Loucy (cell line): ENCODE data around the gene ADGRG1.

Experiments
- H2AFZ ChIP-seq: fragments of 200-600 bp; sonication (generic); 2 replicates; pipeline ENCODE4 v1.6.0; 2016; ENCODE audit warnings: antibody characterized with exemption, mild to moderate bottlenecking, low read length, moderate library complexity
- H3F3A ChIP-seq: fragments of 200-600 bp; 2 replicates; pipeline ENCODE4 v1.6.0; 2016; ENCODE audit warnings: antibody characterized with exemption, low read depth, mild to moderate bottlenecking
- H3K27me3 ChIP-seq: fragments of 200-600 bp; sonication (generic); 2 replicates; pipeline ENCODE4 v1.6.1; 2014; ENCODE audit warnings: low read length, mild to moderate bottlenecking; ENCODE audit not compliant: insufficient read depth, poor library complexity, severe bottlenecking
- H3K36me3 ChIP-seq: fragments of 200-600 bp; sonication (generic); 2 replicates; pipeline ENCODE4 v1.6.1; 2016; ENCODE audit warnings: low read length; ENCODE audit not compliant: insufficient read depth
- H3K4me1 ChIP-seq: fragments of 200-600 bp; sonication (generic); 2 replicates; pipeline ENCODE4 v1.5.1; 2014; ENCODE audit warnings: low read length, mild to moderate bottlenecking; ENCODE audit not compliant: insufficient read depth, poor library complexity, severe bottlenecking
- H3K4me2 ChIP-seq: fragments of 200-600 bp; sonication (generic); 2 replicates; pipeline ENCODE4 v1.6.0; 2014; ENCODE audit warnings: antibody characterized with exemption, low read length, low read depth, mild to moderate bottlenecking; ENCODE audit not compliant: poor library complexity, severe bottlenecking
- H3K4me3 ChIP-seq: fragments of 200-600 bp; sonication (generic); 2 replicates; pipeline ENCODE4 v1.5.1; 2014; ENCODE audit warnings: low read length, mild to moderate bottlenecking, mixed read lengths; ENCODE audit not compliant: poor library complexity, severe bottlenecking
- H3K79me2 ChIP-seq: fragments of 200-600 bp; sonication (generic); 2 replicates; pipeline ENCODE4 v1.6.1; 2014; ENCODE audit warnings: low read length; ENCODE audit not compliant: insufficient read depth
- H3K9ac ChIP-seq: fragments of 200-600 bp; sonication (generic); 2 replicates; pipeline ENCODE4 v1.6.0; 2014; ENCODE audit warnings: mild to moderate bottlenecking, low read depth, low read length, moderate library complexity; ENCODE audit not compliant: poor library complexity, severe bottlenecking
- H3K9me2 ChIP-seq: fragments of 200-600 bp; sonication (generic); replicated peaks from 2 replicates; pipeline ENCODE4 v1.6.1; 2016; ENCODE audit warnings: low read depth, low read length, mixed read lengths
- H3K9me3 ChIP-seq: fragments of 200-600 bp; sonication (generic); 2 replicates; pipeline ENCODE4 v1.6.1; 2014; ENCODE audit warnings: mild to moderate bottlenecking, antibody characterized with exemption, low read length, low read depth; ENCODE audit not compliant: insufficient read depth
- H4K20me1 ChIP-seq: fragments of 200-600 bp; sonication (generic); 2 replicates; pipeline ENCODE4 v1.6.0; 2014; ENCODE audit warnings: antibody characterized with exemption, low read length, mild to moderate bottlenecking; ENCODE audit not compliant: insufficient read depth, poor library complexity, severe bottlenecking
- EZH2phosphoT487 ChIP-seq: fragments of 200-600 bp; IDR thresholded peaks from 2 replicates; pipeline ENCODE4 v1.6.1; 2018; ENCODE audit warnings: antibody characterized with exemption, mild to moderate bottlenecking, moderate library complexity, borderline replicate concordance
- TF ChIP-seq, protein P1 (sequence below): fragments of 200-600 bp; sonication (generic); conservative IDR thresholded peaks from 2 replicates; pipeline ENCODE4 v1.5.1; 2014; ENCODE audit warnings: mild to moderate bottlenecking, antibody characterized with exemption, low read length

The ADGRG1 gene

GRCh38 chr16:57667048-57667525 is 38.7 kb downstream of the ADGRG1 start:
- H3K9me3 ChIP-seq: no peaks in the 10 kb centered on the region
- peaks cover 42% of the 10 kb centered on the region for H3K4me1 ChIP-seq
- H3K79me2 ChIP-seq: no peaks in the 10 kb centered on the region
- H3K9me2 ChIP-seq: no peaks in the 10 kb centered on the region
- H4K20me1 ChIP-seq: no peaks in the 10 kb centered on the region
- no peak for TF ChIP-seq EZH2phosphoT487
- TF ChIP-seq, protein P1, sequence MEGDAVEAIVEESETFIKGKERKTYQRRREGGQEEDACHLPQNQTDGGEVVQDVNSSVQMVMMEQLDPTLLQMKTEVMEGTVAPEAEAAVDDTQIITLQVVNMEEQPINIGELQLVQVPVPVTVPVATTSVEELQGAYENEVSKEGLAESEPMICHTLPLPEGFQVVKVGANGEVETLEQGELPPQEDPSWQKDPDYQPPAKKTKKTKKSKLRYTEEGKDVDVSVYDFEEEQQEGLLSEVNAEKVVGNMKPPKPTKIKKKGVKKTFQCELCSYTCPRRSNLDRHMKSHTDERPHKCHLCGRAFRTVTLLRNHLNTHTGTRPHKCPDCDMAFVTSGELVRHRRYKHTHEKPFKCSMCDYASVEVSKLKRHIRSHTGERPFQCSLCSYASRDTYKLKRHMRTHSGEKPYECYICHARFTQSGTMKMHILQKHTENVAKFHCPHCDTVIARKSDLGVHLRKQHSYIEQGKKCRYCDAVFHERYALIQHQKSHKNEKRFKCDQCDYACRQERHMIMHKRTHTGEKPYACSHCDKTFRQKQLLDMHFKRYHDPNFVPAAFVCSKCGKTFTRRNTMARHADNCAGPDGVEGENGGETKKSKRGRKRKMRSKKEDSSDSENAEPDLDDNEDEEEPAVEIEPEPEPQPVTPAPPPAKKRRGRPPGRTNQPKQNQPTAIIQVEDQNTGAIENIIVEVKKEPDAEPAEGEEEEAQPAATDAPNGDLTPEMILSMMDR: no peak
- no peaks in the 10 kb centered on the region for H3K36me3 ChIP-seq
- H3K4me3 ChIP-seq: no peak overlapping the region
- no peak overlapping the region for H2AFZ ChIP-seq
- no peaks in the 10 kb centered on the region for H3K27me3 ChIP-seq
- no peak overlapping the region for H3K4me2 ChIP-seq
- H3K9ac ChIP-seq: peak overlapping the region; percentile 9
- no peaks in the 10 kb centered on the region for H3F3A ChIP-seq

DNA sequence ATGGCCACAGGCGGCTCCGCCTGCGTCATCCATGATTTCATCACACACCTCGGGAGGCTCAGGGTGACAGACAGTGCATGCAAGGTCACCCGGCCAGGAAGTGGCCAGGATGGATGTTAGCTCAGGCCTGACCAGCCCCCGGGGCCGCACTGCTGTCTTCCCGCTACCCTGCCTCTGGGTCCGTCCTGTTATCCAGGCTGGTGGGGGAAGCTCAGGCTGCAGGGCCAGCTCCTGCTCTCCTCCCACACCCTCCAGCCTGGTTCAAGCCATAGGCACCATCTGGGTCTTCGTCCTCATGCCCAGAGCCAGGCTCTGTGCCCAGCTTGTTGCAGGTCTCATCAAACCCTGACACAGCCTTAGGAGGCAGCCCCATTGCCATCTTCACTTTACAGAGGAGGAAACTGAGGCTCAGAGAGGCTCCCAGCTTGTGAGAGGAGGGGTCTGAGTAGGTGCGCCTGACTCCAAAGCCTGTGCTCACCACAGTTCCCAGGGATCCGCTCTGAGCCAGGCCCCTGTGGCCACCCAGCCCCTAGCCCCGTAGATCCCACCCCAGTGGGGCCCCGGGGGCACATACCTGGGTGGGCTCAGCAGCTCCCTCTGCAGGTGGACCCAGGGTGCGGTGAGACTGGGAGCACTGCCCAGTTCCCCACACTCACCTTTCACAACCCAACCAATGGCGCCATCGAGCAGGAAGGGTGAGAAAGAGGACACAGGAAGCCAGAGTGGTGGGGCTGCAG is 39.3 kb downstream of the ADGRG1 start:
- TF ChIP-seq, protein P1: peak; percentile 67
- TF ChIP-seq EZH2phosphoT487: no peak
- Histone ChIP-seq H3F3A (no peaks in the 10 kb centered on the region), H3K4me2 (peak overlapping the region; percentile 31), H3K36me3 (no peaks in the 10 kb centered on the region), H4K20me1 (no peaks in the 10 kb centered on the region), H3K27me3 (no peaks in the 10 kb centered on the region), H3K4me1 (peaks cover 42% of the 10 kb centered on the region), H3K79me2 (no peaks in the 10 kb centered on the region), H3K9me2 (no peaks in the 10 kb centered on the region), H3K9ac (peak overlapping the region; percentile 23), H2AFZ (no peak overlapping the region), H3K9me3 (no peaks in the 10 kb centered on the region), H3K4me3 (no peak overlapping the region)

- Histone ChIP-seq H3K27me3 (no peaks in the 10 kb centered on the region), H2AFZ (no peak within 1 kb of the TSS), H3K79me2 (no peaks in the 10 kb centered on the region), H3K9me2 (no peaks in the 10 kb centered on the region), H3K36me3 (no peaks in the 10 kb centered on the region), H3K4me2 (peak within 1 kb of the TSS; percentile 31), H3F3A (no peaks in the 10 kb centered on the region), H4K20me1 (no peaks in the 10 kb centered on the region), H3K4me3 (no peak within 1 kb of the TSS), H3K4me1 (peaks cover 42% of the 10 kb centered on the region), H3K9ac (peak within 1 kb of the TSS; percentile 23), H3K9me3 (no peaks in the 10 kb centered on the region)
- TF ChIP-seq EZH2phosphoT487: no peak
- TF ChIP-seq, protein P1: no peak
These were observed 39.8 kb downstream of the ADGRG1 start, which contains the start of gene ADGRG3 for GRCh38 chr16:57668263-57668571. ADGRG3 (plus strand) TSS chr16:57668306; CDS start chr16:57668348, 42 bp downstream.
